ENCODE data around the gene CHTF18. TPM values are rescaled to one million over a fixed set of nuclear protein-coding genes. Genes with fewer than 3 reads are reported as not detected.

CHTF18 gene
- total RNA-seq, 1 donor from 2014 or later: 14.8 TPM

DNA sequence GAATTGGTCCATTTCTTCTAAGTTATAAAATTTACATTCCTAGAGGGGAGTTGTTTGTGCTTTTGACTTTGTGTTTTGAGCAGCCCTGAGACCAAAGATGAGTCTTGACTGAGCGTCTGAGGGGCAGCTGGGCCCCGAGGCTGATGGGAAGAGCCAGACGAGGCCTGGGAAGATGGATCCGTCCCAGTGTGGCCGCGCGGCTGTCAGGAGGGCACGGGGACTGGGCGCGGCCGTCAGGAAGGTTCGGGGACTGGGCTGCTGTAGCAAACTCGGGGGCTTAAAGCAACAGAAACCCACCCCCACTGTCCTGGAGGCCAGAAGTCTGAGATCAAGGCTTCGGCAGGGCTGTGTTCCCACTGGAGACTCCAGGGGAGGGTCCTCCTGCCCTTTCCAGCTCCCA is 50.3 kb downstream of the CHTF18 start:
- no peak overlapping the region for H2AFZ ChIP-seq (ENCODE audit: low read depth, low read length)
- no peaks in the 10 kb centered on the region for H4K20me1 ChIP-seq (ENCODE audit: insufficient read depth, low read length)
- Mint-ChIP-seq H3K9me3 (ENCODE audit: unreplicated experiment) (peaks cover 27% of the 10 kb centered on the region), H3K27ac (ENCODE audit: unreplicated experiment) (no peak overlapping the region), H3K4me3 (ENCODE audit: unreplicated experiment) (no peak overlapping the region), H3K36me3 (ENCODE audit: low read depth, unreplicated experiment) (peaks cover 4% of the 10 kb centered on the region), H3K27me3 (ENCODE audit: low read depth, unreplicated experiment) (peaks cover 20% of the 10 kb centered on the region), H3K4me1 (ENCODE audit: low read depth, unreplicated experiment) (no peaks in the 10 kb centered on the region)
- H3K4me1 ChIP-seq (ENCODE audit: insufficient read depth, low read length): no peaks in the 10 kb centered on the region
- no peak for TF ChIP-seq EZH2 (IDR thresholded peaks at IDR 0.05; ENCODE audit: insufficient read depth, low read length)
- TF ChIP-seq, protein P1, sequence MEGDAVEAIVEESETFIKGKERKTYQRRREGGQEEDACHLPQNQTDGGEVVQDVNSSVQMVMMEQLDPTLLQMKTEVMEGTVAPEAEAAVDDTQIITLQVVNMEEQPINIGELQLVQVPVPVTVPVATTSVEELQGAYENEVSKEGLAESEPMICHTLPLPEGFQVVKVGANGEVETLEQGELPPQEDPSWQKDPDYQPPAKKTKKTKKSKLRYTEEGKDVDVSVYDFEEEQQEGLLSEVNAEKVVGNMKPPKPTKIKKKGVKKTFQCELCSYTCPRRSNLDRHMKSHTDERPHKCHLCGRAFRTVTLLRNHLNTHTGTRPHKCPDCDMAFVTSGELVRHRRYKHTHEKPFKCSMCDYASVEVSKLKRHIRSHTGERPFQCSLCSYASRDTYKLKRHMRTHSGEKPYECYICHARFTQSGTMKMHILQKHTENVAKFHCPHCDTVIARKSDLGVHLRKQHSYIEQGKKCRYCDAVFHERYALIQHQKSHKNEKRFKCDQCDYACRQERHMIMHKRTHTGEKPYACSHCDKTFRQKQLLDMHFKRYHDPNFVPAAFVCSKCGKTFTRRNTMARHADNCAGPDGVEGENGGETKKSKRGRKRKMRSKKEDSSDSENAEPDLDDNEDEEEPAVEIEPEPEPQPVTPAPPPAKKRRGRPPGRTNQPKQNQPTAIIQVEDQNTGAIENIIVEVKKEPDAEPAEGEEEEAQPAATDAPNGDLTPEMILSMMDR (IDR thresholded peaks at IDR 0.05; ENCODE audit: insufficient read depth, low read depth, low read length): no peak
- no peak overlapping the region for H3K4me3 ChIP-seq (ENCODE audit: insufficient read depth, low read depth, low read length)
- H3K4me2 ChIP-seq (ENCODE audit: low read length): no peak overlapping the region
- peaks cover 7% of the 10 kb centered on the region for H3K9me3 ChIP-seq (ENCODE audit: insufficient read depth, low read depth, low read length)
- no peak for FAIRE-seq
- H3K27ac ChIP-seq (ENCODE audit: low read depth, low read length): no peak overlapping the region
- H3K27me3 ChIP-seq (ENCODE audit: insufficient read depth, low read length): no peaks in the 10 kb centered on the region
- DNase-seq (ENCODE audit: low read depth): no peak
- no peaks in the 10 kb centered on the region for H3K79me2 ChIP-seq (ENCODE audit: insufficient read depth, low read length)
- no peaks in the 10 kb centered on the region for H3K36me3 ChIP-seq (ENCODE audit: insufficient read depth, low read length)
- no peak overlapping the region for H3K9ac ChIP-seq (ENCODE audit: low read length)

- Histone ChIP-seq H3K36me3 (ENCODE audit: insufficient read depth, low read length) (no peaks in the 10 kb centered on the region), H3K9me3 (ENCODE audit: insufficient read depth, low read depth, low read length) (peaks cover 7% of the 10 kb centered on the region), H3K9ac (ENCODE audit: low read length) (no peak overlapping the region), H4K20me1 (ENCODE audit: insufficient read depth, low read length) (no peaks in the 10 kb centered on the region), H3K27ac (ENCODE audit: low read depth, low read length) (no peak overlapping the region), H2AFZ (ENCODE audit: low read depth, low read length) (no peak overlapping the region), H3K4me1 (ENCODE audit: insufficient read depth, low read length) (no peaks in the 10 kb centered on the region), H3K79me2 (ENCODE audit: insufficient read depth, low read length) (no peaks in the 10 kb centered on the region), H3K27me3 (ENCODE audit: insufficient read depth, low read length) (no peaks in the 10 kb centered on the region), H3K4me2 (ENCODE audit: low read length) (no peak overlapping the region), H3K4me3 (ENCODE audit: insufficient read depth, low read depth, low read length) (no peak overlapping the region)
- no peak for FAIRE-seq
- Mint-ChIP-seq H3K27ac (ENCODE audit: unreplicated experiment) (no peak overlapping the region), H3K27me3 (ENCODE audit: low read depth, unreplicated experiment) (peaks cover 14% of the 10 kb centered on the region), H3K36me3 (ENCODE audit: low read depth, unreplicated experiment) (peaks cover 4% of the 10 kb centered on the region), H3K4me3 (ENCODE audit: unreplicated experiment) (no peak overlapping the region), H3K9me3 (ENCODE audit: unreplicated experiment) (peaks cover 25% of the 10 kb centered on the region), H3K4me1 (ENCODE audit: low read depth, unreplicated experiment) (no peaks in the 10 kb centered on the region)
- no peak for DNase-seq (ENCODE audit: low read depth)
- TF ChIP-seq, protein P1 (IDR thresholded peaks at IDR 0.05; ENCODE audit: insufficient read depth, low read depth, low read length): no peak
- TF ChIP-seq EZH2 (IDR thresholded peaks at IDR 0.05; ENCODE audit: insufficient read depth, low read length): no peak
These were observed 51.4 kb downstream of the CHTF18 start for GRCh38 chr16:839643-840408.
